Effector memory CD4-positive, alpha-beta T cell (primary cell): Measurements from ENCODE around the gene ISLR.

Experiments used
- DNase-seq, 3 donors: peaks; one replicate each; pipeline ENCODE4 v3.0.0-alpha.2; 2020
- H3K27ac ChIP-seq: 2 replicates; pipeline ENCODE4 v1.7.0; 2013; ENCODE audit warnings: mild to moderate bottlenecking, low read length, moderate library complexity; ENCODE audit not compliant: insufficient read depth, poor library complexity, severe bottlenecking
- H3K27me3 ChIP-seq: replicated peaks from 2 replicates; pipeline ENCODE4 v1.7.0; 2013; ENCODE audit warnings: mild to moderate bottlenecking, low read length; ENCODE audit not compliant: insufficient read depth, control insufficient read depth, poor library complexity, severe bottlenecking
- H3K36me3 ChIP-seq: 2 replicates; pipeline ENCODE4 v1.7.0; 2013; ENCODE audit warnings: mild to moderate bottlenecking, low read length, moderate library complexity; ENCODE audit not compliant: control insufficient read depth, insufficient read depth
- H3K4me1 ChIP-seq: 2 replicates; pipeline ENCODE4 v1.7.0; 2013; ENCODE audit warnings: low read length, mild to moderate bottlenecking; ENCODE audit not compliant: control insufficient read depth, insufficient read depth, poor library complexity, severe bottlenecking
- H3K4me3 ChIP-seq: 2 replicates; pipeline ENCODE4 v1.7.0; 2013; ENCODE audit warnings: low read length, low read depth, mild to moderate bottlenecking; ENCODE audit not compliant: insufficient read depth, poor library complexity, severe bottlenecking
- H3K9me3 ChIP-seq: 2 replicates; pipeline ENCODE4 v1.7.0; 2013; ENCODE audit warnings: mild to moderate bottlenecking, low read length, moderate library complexity; ENCODE audit not compliant: control insufficient read depth

The ISLR gene

GRCh38 chr15:74222240-74223119, 49.0 kb downstream of the ISLR start:
- Histone ChIP-seq H3K9me3 (no peaks in the 10 kb centered on the region), H3K4me1 (no peaks in the 10 kb centered on the region), H3K36me3 (no peaks in the 10 kb centered on the region), H3K4me3 (no peak overlapping the region), H3K27me3 (no peaks in the 10 kb centered on the region), H3K27ac (no peak overlapping the region)
- no peak for DNase-seq

- Histone ChIP-seq H3K27me3 (no peaks in the 10 kb centered on the region), H3K4me3 (no peak overlapping the region), H3K4me1 (no peaks in the 10 kb centered on the region), H3K27ac (no peak overlapping the region), H3K36me3 (no peaks in the 10 kb centered on the region), H3K9me3 (no peaks in the 10 kb centered on the region)
- no peak for DNase-seq
These were observed 52.4 kb downstream of the ISLR start for GRCh38 chr15:74225928-74226327.
